ENCODE data around the gene SNX25. TPM values are rescaled to one million over a fixed set of nuclear protein-coding genes. Genes with fewer than 3 reads are reported as not detected.

The SNX25 gene
- total and polyA plus RNA-seq, 2 of the 13 experiments (the other 11 are each of a cell fraction or from before 2014, with no cell fraction given): 23.4 to 23.5 TPM

GRCh38 chr4:185398618-185399017 lies 189.2 kb downstream of the SNX25 start:
- FAIRE-seq: no peak
- BruUV-seq (replicated peaks): no TSS peak
- no peak for TF ChIP-seq ZNF205 (CRISPR knock-in tag; IDR thresholded peaks at IDR 0.05)
- TF ChIP-seq ZNF256 (CRISPR knock-in tag; conservative IDR thresholded peaks at IDR 0.05): no peak
- no peak for TF ChIP-seq MNT (IDR thresholded peaks at IDR 0.05)
- no peak for TF ChIP-seq ZNF280D (CRISPR knock-in tag; IDR thresholded peaks at IDR 0.05)
- no peak for TF ChIP-seq ZNF646 (CRISPR knock-in tag; IDR thresholded peaks at IDR 0.05)
- TF ChIP-seq EEA1 (CRISPR knock-in tag; IDR thresholded peaks at IDR 0.05; ENCODE audit: borderline replicate concordance): no peak
- no peak for TF ChIP-seq PAF1 (CRISPR knock-in tag; IDR thresholded peaks at IDR 0.05)
- TF ChIP-seq HNF4G (IDR thresholded peaks at IDR 0.05; ENCODE audit: borderline replicate concordance, low read depth, low read length): no peak
- no peak for TF ChIP-seq HNF4G (CRISPR knock-in tag; IDR thresholded peaks at IDR 0.05; ENCODE audit: borderline replicate concordance, low read depth)
- TF ChIP-seq BRF2 (CRISPR knock-in tag; IDR thresholded peaks at IDR 0.05): no peak
- no peak for TF ChIP-seq ZNF121 (CRISPR knock-in tag; IDR thresholded peaks at IDR 0.05)
- TF ChIP-seq SMARCE1 (IDR thresholded peaks at IDR 0.05; ENCODE audit: borderline replicate concordance): no peak
- no peak for TF ChIP-seq WIZ (CRISPR knock-in tag; IDR thresholded peaks at IDR 0.05)

More at GRCh38 chr4:185398618-185399017, 189.2 kb downstream of the SNX25 start:
- no peak overlapping the region for H2AFZ ChIP-seq (ENCODE audit: low read length)
- ATAC-seq (no peak), DNase-seq (ENCODE audit: low spot score) (no peak)
- H3K27me3 ChIP-seq (ENCODE audit: control insufficient read depth in 1 of 2, insufficient read depth in 2 of 2, low read length in 2 of 2): no peaks in the 10 kb centered on the region
- H3K27ac ChIP-seq (ENCODE audit: extremely low read length, insufficient read depth, low read length): no peak overlapping the region
- WGBS (ENCODE audit: low lambda C conversion rate): 93% methylated on average over 2 of the region's 2 CpGs
- in situ Hi-C loops (cut with HindIII; ENCODE audit: extremely low pct_ligation_motif_present, low pct_unique_long_range_greater_than_20kb) (no loop called here), intact Hi-C loops (cut with micrococcal nuclease; ENCODE audit: unreplicated experiment) (loop anchor here (5.0 kb wide), 1 partner anchor 196 kb away; the partner anchor contains the start of gene CFAP97)
- CTCF ChIA-PET (ENCODE audit: low intra/inter-chr PET ratio, low total read pairs): no interaction called here
- H3K79me2 ChIP-seq (ENCODE audit: insufficient read depth, low read length): peaks cover 2% of the 10 kb centered on the region
- peak overlapping the region; percentile 74; the same call in 1 of the 2 replicates for H3K4me2 ChIP-seq (ENCODE audit: low read depth, low read length)
- no peaks in the 10 kb centered on the region for H3K9me3 ChIP-seq (ENCODE audit: low read length)
- no peaks in the 10 kb centered on the region; the same call in 1 of the 2 replicates for H4K20me1 ChIP-seq (ENCODE audit: insufficient read depth, low read length)
- H3K4me1 ChIP-seq (ENCODE audit: insufficient read depth, low read length): peaks cover 44% of the 10 kb centered on the region
- H3K9ac ChIP-seq (ENCODE audit: insufficient read depth, low read depth, low read length): no peak overlapping the region
- no peak overlapping the region; a peak in 1 of 6 replicates for H3K4me3 ChIP-seq (replicated peaks in 1 of 3; ENCODE audit: insufficient read depth in 1 of 3, low read depth in 2 of 3, low read length in 3 of 3)
- H3K36me3 ChIP-seq (replicated peaks in 1 of 2; ENCODE audit: control insufficient read depth in 1 of 2, insufficient read depth in 2 of 2, low read length in 2 of 2): peaks cover 2 to 21% of the 10 kb centered on the region in 2 experiments; a peak in 3 of 5 replicates
- POLR2A ChIA-PET: no interaction called here
